ENCODE results near the gene INHBC.

GRCh38 chr12:57454213-57454565 is 19.6 kb downstream of the INHBC start:
- no peak for TF ChIP-seq CTCF (IDR thresholded peaks at IDR 0.05)
- TF ChIP-seq POLR2A (IDR thresholded peaks at IDR 0.05), result no peak
